ENCODE measurements around the gene RNF41.
A peak's percentile ranks its signal among the peaks of the same experiment; 100 is the strongest.

RNF41 gene

DNA sequence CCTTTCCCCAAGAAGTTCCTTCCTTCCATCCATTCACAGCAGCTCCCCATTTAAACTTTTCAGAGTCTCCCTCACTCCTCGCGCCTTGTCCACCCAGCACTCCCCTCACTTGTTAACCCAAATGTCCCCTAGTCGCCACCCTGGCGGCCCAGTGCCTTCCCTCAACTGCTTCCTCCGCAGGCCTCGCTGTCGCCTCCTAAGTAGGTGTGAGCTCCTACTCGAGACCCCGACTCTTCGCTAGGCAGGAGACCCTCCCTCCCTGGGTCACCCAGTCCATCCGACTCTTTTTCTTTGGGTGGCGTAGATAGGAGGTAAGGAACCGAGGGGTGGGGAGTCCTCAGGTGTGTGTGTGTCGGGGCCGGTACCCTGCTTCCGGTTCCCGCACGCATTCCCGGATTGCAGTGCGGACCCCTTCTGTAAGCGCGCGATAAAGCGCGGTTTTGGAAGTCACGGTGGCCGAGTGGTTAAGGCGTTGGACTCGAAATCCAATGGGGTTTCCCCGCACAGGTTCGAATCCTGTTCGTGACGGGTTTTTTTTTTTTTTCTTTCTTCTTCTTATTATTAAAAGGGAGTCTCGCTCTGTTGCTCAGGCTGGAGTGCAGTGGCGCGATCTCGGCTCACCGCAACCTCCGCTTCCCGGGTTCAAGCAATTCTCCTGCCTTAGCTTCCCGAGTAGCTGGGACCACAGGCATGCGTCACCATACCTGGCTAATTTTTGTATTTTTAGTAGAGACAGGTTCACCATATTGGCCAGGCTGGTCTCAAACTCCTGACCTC, 31.6 kb downstream of the RNF41 start:
- Histone ChIP-seq H3K27ac (replicated peaks) (peak overlapping the region; percentile 71), H3K27me3 (ENCODE audit: insufficient read depth, poor library complexity, severe bottlenecking) (no peaks in the 10 kb centered on the region), H3K4me3 (replicated peaks; ENCODE audit: insufficient read depth, low read length) (peak overlapping the region; percentile 77)
- DNase-seq (ENCODE audit: low read depth in 1 of 2, low spot score in 1 of 2) = peak; percentile 63 to 75
- TF ChIP-seq POLR2AphosphoS5 (IDR thresholded peaks at IDR 0.05; ENCODE audit: low read depth) (peak; percentile 11; the same call in 1 of the 2 replicates), SPI1 (IDR thresholded peaks at IDR 0.05; ENCODE audit: borderline replicate concordance, low read depth) (no peak), GABPA (IDR thresholded peaks at IDR 0.05; ENCODE audit: low read depth) (peak; percentile 65; the same call in 1 of the 2 replicates)
- TF ChIP-seq, protein P1, sequence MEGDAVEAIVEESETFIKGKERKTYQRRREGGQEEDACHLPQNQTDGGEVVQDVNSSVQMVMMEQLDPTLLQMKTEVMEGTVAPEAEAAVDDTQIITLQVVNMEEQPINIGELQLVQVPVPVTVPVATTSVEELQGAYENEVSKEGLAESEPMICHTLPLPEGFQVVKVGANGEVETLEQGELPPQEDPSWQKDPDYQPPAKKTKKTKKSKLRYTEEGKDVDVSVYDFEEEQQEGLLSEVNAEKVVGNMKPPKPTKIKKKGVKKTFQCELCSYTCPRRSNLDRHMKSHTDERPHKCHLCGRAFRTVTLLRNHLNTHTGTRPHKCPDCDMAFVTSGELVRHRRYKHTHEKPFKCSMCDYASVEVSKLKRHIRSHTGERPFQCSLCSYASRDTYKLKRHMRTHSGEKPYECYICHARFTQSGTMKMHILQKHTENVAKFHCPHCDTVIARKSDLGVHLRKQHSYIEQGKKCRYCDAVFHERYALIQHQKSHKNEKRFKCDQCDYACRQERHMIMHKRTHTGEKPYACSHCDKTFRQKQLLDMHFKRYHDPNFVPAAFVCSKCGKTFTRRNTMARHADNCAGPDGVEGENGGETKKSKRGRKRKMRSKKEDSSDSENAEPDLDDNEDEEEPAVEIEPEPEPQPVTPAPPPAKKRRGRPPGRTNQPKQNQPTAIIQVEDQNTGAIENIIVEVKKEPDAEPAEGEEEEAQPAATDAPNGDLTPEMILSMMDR (IDR thresholded peaks at IDR 0.05; ENCODE audit: insufficient read depth, low read length) = no peak
- TF ChIP-seq, protein P2, sequence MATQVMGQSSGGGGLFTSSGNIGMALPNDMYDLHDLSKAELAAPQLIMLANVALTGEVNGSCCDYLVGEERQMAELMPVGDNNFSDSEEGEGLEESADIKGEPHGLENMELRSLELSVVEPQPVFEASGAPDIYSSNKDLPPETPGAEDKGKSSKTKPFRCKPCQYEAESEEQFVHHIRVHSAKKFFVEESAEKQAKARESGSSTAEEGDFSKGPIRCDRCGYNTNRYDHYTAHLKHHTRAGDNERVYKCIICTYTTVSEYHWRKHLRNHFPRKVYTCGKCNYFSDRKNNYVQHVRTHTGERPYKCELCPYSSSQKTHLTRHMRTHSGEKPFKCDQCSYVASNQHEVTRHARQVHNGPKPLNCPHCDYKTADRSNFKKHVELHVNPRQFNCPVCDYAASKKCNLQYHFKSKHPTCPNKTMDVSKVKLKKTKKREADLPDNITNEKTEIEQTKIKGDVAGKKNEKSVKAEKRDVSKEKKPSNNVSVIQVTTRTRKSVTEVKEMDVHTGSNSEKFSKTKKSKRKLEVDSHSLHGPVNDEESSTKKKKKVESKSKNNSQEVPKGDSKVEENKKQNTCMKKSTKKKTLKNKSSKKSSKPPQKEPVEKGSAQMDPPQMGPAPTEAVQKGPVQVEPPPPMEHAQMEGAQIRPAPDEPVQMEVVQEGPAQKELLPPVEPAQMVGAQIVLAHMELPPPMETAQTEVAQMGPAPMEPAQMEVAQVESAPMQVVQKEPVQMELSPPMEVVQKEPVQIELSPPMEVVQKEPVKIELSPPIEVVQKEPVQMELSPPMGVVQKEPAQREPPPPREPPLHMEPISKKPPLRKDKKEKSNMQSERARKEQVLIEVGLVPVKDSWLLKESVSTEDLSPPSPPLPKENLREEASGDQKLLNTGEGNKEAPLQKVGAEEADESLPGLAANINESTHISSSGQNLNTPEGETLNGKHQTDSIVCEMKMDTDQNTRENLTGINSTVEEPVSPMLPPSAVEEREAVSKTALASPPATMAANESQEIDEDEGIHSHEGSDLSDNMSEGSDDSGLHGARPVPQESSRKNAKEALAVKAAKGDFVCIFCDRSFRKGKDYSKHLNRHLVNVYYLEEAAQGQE (IDR thresholded peaks at IDR 0.05; ENCODE audit: insufficient replicate concordance, low read depth) = no peak

DNA sequence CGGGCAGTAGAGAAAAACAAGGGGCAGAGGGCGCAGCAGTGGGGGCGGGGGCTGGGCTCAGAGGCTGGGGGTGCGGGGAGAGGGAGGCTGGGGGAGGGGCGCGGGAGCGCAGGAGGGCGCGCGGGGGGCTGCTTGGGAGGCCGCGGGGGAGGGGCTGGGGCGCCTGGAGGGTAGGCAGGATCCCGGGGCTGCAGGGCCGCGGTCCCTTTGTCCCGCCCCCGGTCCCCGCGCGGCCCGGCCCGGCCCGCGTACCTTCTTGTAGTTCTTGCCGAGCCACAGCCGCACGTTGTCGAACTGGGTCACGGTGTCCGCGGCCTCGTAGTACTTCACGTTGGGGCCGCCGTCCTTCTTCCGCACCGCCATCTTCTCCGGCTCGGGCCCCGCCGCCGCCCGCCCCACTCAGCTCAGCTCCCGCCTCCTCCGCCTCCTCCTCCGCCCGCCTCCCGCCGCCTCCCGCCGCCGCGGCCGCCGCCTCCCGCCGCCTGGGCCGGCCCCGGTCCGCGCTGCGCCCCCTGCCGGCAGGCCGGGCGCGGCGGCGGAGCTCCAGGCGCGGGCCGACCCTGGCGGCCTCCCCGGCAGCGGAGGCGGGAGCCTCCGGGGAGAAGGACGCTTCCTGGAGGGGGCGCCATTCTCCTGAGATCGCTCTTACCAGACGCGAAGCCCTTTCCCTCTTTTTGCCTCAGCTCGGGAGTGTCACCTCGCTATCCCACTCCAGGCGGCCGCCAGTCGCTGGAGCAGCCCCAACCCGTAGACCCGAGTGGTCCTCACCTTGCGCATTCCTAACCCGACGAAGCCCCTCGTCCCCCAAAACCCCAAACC, 32.4 kb downstream of the RNF41 start, which contains the start of gene SMARCC2:
Gene SMARCC2, minus strand, starts transcription at position 385 of the 819 bp plus-strand sequence. Its CDS starts 22 bp downstream, at position 363.
- peak within 1 kb of the TSS; percentile 78 for H3K27ac ChIP-seq (replicated peaks)
- TF ChIP-seq, protein P2 (IDR thresholded peaks at IDR 0.05; ENCODE audit: insufficient replicate concordance, low read depth) = no peak
- peak; percentile 57; the same call in 1 of the 2 replicates for TF ChIP-seq POLR2AphosphoS5 (IDR thresholded peaks at IDR 0.05; ENCODE audit: low read depth)
- TF ChIP-seq, protein P1 (IDR thresholded peaks at IDR 0.05; ENCODE audit: insufficient read depth, low read length) = peak; percentile 58
- peak; percentile 84 to 86 for DNase-seq (ENCODE audit: low read depth in 1 of 2, low spot score in 1 of 2)

DNA sequence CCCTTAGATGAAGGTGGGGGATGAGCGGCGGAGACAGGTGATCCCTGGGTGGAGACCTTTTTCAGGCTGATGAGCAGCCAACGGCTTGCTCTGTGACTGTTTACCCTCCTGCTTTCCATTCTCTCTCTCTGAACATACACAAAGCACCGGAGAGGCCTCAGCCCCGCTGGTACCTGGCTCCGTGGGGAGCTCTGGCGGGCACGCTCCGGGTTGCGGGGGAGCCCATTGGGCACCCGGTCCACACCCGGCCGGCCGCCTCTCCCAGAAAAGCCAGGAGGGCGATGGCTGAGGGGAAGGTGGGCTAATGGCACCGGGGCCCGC, 33.0 kb downstream of the RNF41 start:
- TF ChIP-seq GABPA (IDR thresholded peaks at IDR 0.05; ENCODE audit: low read depth) = no peak
- TF ChIP-seq, protein P1 (IDR thresholded peaks at IDR 0.05; ENCODE audit: insufficient read depth, low read length) = no peak
- TF ChIP-seq SPI1 (IDR thresholded peaks at IDR 0.05; ENCODE audit: borderline replicate concordance, low read depth) = no peak
- TF ChIP-seq, protein P2 (IDR thresholded peaks at IDR 0.05; ENCODE audit: insufficient replicate concordance, low read depth) = no peak
- no peak for TF ChIP-seq POLR2AphosphoS5 (IDR thresholded peaks at IDR 0.05; ENCODE audit: low read depth)
- H3K4me3 ChIP-seq (replicated peaks; ENCODE audit: insufficient read depth, low read length) = peak overlapping the region; percentile 86
- peak overlapping the region; percentile 78 for H3K27ac ChIP-seq (replicated peaks)
- no peak for DNase-seq (ENCODE audit: low read depth in 1 of 2, low spot score in 1 of 2)
- no peaks in the 10 kb centered on the region for H3K27me3 ChIP-seq (ENCODE audit: insufficient read depth, poor library complexity, severe bottlenecking)

More for the DNA sequence above, 32.4 kb downstream of the RNF41 start, which contains the start of gene SMARCC2:
- Histone ChIP-seq H3K27me3 (ENCODE audit: insufficient read depth, poor library complexity, severe bottlenecking) (no peaks in the 10 kb centered on the region), H3K4me3 (replicated peaks; ENCODE audit: insufficient read depth, low read length) (peak within 1 kb of the TSS; percentile 86)
